Measurements from ENCODE around the gene CR1L.

- no peak for TF ChIP-seq POLR2A (IDR thresholded peaks at IDR 0.05; ENCODE audit: low read length)
- no peak for TF ChIP-seq GATA1 (IDR thresholded peaks at IDR 0.05; ENCODE audit: low read depth, low read length)
Observed at GRCh38 chr1:207747627-207748492, 102.9 kb downstream of the CR1L start.

Data from erythroblast (primary cell).